ENCODE data around the gene RNASEH2B.

DNA sequence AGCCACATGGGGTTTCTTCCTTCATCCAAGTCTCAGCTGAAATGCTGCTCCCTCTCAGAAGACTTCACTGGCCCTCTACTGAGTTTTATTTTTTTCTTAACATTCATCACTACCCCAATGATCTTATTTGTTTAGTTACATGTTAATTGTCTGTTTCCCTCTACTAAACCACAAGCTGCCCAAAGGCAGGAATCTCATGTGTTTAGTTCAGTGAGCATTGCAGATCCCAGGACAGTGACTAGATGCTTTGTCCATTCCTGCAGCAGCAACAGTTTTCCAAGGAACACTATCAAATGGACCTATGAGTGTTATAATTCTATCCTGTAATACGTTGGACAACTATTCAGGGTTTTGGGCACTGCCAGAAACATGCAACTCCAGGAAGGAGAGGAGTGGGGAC, 93.1 kb downstream of the RNASEH2B start:
- TF ChIP-seq, protein P1, sequence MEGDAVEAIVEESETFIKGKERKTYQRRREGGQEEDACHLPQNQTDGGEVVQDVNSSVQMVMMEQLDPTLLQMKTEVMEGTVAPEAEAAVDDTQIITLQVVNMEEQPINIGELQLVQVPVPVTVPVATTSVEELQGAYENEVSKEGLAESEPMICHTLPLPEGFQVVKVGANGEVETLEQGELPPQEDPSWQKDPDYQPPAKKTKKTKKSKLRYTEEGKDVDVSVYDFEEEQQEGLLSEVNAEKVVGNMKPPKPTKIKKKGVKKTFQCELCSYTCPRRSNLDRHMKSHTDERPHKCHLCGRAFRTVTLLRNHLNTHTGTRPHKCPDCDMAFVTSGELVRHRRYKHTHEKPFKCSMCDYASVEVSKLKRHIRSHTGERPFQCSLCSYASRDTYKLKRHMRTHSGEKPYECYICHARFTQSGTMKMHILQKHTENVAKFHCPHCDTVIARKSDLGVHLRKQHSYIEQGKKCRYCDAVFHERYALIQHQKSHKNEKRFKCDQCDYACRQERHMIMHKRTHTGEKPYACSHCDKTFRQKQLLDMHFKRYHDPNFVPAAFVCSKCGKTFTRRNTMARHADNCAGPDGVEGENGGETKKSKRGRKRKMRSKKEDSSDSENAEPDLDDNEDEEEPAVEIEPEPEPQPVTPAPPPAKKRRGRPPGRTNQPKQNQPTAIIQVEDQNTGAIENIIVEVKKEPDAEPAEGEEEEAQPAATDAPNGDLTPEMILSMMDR (conservative IDR thresholded peaks at IDR 0.05; ENCODE audit: low read depth, low read length), result no peak
- no peak for TF ChIP-seq EZH2 (IDR thresholded peaks at IDR 0.05; ENCODE audit: borderline replicate concordance, low read depth, low read length, poor library complexity, severe bottlenecking)
